GM12874 (cell line): ENCODE measurements around the gene ANXA6.

ENCODE experiments used
- TF ChIP-seq, protein P1 (sequence below): IDR thresholded peaks from 2 replicates; pipeline ENCODE4 v1.5.1; 2011; ENCODE audit warnings: low read depth, mild to moderate bottlenecking, control low read depth, low read length, moderate library complexity; ENCODE audit not compliant: insufficient read depth

Gene ANXA6

DNA sequence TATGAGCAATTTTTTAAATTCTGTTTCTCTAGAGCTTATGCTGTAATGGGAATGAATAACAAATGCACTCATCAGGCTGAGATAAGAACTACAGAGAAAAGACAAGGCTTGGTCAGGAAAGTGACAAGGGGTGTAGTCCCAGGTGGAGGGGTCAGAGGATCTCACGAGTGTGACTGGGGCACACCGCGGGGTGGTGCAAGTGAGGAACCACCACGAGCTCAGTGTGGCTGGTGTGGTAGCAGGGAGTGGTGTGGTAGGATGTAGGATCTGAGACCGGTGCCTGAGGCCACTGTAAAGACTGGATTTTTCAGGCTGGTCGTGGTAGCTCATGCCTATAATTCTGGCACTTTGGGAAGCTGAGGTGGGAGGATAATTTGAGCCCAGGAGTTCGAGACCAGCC, 9.0 kb downstream of the ANXA6 start:
- TF ChIP-seq, protein P1, sequence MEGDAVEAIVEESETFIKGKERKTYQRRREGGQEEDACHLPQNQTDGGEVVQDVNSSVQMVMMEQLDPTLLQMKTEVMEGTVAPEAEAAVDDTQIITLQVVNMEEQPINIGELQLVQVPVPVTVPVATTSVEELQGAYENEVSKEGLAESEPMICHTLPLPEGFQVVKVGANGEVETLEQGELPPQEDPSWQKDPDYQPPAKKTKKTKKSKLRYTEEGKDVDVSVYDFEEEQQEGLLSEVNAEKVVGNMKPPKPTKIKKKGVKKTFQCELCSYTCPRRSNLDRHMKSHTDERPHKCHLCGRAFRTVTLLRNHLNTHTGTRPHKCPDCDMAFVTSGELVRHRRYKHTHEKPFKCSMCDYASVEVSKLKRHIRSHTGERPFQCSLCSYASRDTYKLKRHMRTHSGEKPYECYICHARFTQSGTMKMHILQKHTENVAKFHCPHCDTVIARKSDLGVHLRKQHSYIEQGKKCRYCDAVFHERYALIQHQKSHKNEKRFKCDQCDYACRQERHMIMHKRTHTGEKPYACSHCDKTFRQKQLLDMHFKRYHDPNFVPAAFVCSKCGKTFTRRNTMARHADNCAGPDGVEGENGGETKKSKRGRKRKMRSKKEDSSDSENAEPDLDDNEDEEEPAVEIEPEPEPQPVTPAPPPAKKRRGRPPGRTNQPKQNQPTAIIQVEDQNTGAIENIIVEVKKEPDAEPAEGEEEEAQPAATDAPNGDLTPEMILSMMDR = no peak

DNA sequence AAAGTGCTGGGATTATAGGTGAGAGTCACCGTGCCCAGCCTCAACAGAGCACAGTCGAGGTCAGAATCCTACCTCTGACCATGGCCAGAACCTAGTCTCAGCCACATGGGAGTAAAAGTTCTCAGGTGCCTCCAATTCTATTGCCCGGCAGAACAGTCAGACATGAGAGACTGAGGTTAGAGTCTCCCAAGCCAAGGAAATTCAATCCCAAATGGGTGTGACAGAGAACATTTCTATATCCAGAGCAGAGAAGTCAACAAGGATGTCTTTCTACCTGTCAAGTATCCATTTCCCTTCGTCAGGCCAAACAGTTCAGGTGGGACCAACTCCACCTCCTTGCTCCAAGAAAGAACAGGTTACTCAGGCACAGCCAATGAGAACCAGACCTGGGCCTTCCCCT, 10.5 kb downstream of the ANXA6 start:
- TF ChIP-seq, protein P1 = no peak

DNA sequence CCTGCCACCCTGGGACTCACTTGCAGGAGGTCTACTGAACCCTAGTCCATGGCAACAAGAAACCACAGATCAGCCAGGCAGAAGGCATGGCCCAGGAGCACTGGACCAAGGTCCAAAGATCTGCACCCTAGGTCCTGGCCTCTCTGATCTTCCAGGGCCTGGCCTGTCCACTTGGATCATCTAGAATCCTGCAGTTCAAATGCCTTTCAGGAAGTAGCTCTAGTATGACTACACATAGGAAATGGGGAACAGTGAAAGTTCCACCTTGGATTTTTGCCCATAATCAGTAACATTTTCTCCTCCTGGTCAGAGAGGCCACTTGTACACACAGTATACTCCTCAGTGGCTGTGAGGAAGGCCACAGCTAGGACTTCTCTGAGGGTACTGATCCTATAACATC, 11.5 kb downstream of the ANXA6 start:
- TF ChIP-seq, protein P1 = no peak

DNA sequence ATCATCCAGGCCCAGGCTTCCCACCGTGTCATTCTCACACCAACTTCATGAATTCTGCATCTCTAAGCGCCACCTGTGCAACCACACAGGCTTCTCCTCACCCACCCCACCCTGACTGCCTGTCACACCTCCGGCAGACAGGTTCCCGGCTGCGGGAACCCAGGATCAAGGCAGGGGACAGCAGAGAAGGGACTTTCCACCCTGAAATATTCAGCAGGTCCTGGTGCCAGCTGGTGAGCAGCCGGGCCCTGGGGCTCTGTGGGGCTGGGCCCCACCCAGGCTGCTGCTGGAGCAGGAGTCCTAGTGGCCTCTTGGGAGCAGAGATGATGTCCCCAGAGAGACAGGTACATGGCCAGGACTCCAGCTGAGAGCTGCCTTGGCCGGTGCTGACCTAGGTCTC, 12.7 kb downstream of the ANXA6 start:
- TF ChIP-seq, protein P1 = no peak

DNA sequence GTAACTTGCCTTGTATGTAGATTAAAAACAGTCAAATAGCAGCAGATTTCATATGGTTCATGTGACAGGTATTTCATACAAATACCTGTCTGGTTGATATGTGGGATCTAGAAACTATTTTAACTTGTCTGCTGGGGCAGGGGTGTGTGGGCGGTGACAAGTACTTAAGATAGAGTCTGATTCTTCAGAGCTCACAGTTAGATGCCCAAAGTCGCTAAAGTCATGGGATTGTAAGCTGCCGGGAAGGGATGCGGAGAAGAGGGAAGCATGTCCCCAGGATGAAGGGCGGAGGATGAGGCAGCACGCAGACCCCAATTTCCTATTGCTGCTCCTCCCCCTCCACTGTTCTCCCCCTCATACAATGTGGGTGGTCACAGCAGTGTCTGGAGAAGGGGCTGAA, 13.3 kb downstream of the ANXA6 start:
- TF ChIP-seq, protein P1 = no peak

DNA sequence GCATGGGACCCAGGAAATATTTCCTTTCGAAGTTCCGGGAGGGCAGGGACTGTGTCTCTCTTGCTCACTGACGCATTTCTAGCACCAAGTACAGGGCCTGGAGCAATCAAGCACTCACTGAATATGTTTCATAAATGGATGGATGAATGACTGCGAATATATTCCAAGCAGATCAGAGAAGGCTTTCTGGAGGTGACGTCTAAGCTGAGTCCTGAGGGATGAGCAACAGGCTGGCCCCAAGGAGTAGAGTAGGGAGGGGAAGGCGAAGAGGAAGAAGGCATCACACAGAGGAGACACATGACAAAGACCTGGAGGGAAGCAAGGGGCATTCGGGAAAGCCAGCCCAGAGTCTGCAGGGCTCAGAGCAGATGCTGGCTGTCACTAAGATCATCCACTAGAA, 13.9 kb downstream of the ANXA6 start:
- TF ChIP-seq, protein P1 = no peak

DNA sequence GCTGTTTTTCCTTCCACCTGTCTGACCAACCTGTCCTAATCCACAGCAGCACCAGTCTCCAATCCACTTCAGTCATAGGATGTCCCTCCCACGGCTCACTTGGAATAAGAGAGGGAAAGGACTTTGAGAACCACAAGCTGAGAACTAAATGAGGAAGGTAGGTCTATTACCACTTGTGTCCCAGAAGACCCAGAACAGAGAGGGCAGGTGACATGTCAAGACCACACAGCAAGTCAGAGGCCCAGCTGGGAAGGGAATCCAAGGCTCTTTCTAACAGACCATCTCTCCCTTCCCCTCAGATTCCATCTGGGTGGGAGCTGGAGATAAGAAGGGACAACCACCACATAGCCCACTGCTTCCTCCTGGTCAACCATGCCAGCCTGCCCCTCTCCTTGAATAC, 14.6 kb downstream of the ANXA6 start:
- TF ChIP-seq, protein P1 = no peak

DNA sequence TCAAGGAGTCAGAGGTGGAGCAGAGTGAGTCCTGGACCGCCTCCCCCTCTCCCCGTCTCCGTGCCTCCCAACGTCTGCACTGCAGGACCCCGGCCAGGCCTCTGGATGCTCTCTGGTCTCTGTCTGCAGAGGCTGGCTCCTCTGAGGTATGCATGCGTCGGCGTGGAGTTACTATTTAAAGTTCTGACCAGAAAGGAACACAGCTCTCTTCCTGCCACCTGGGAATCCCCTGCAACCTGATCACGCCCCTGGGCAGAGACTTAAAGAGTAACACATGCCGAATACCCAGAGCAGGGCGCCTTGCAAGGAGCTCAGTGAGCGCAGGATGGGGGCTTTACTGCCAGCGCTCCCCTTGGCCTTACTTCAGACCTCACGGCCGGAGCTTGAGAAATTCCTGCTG, 16.0 kb downstream of the ANXA6 start:
- TF ChIP-seq, protein P1 = no peak
